Stomach (tissue), 9 donors: Measurements from ENCODE around the gene PNPLA8. TPM values are rescaled to one million over a fixed set of nuclear protein-coding genes. Genes with fewer than 3 reads are reported as not detected.

Experiments used
- DNase-seq, 2 donors: peaks; one replicate each; pipeline versions ENCODE4 v3.0.0 to v3.0.0-alpha.2; 2013 to 2019
- H3K27ac ChIP-seq, 5 donors: fragments of 200-600 bp in 4 of 5; sonication (generic) in 4 of 5; one replicate each; pipeline ENCODE4 v1.5.1; 2013 to 2019; ENCODE audit warnings: mild to moderate bottlenecking in 1 of 5, moderate library complexity in 1 of 5
- H3K27me3 ChIP-seq, 3 donors: fragments of 200-600 bp; sonication (generic); one replicate each; pipeline ENCODE4 v1.5.1; 2017 to 2019; ENCODE audit warnings: mixed run types in 1 of 3
- H3K36me3 ChIP-seq, 4 donors: fragments of 200-600 bp; sonication (generic); 1 replicate in 3 of 4; 2 replicates in 1 of 4; pipeline ENCODE4 v1.5.1; 2016 to 2019
- H3K4me1 ChIP-seq, 4 donors: fragments of 200-600 bp; sonication (generic); one replicate each; pipeline ENCODE4 v1.5.1; 2016 to 2019
- H3K4me3 ChIP-seq, 4 donors: fragments of 200-600 bp; sonication (generic) in 3 of 4; one replicate each; pipeline ENCODE4 v1.5.1; 2016 to 2019; ENCODE audit warnings: mild to moderate bottlenecking in 1 of 4
- H3K9me3 ChIP-seq, 4 donors: fragments of 200-600 bp; sonication (generic); one replicate each; pipeline ENCODE4 v1.5.1; 2016 to 2019
- CTCF ChIP-seq, 7 experiments: fragments of 450-650 bp in 4 of 7; fragments of 200-600 bp in 3 of 7; sonication (generic) in 3 of 7; IDR thresholded peaks; one replicate each; pipeline ENCODE4 v1.5.1; 2016 to 2019; ENCODE audit warnings: antibody characterized with exemption in 7 of 7, control low read depth in 2 of 7, mild to moderate bottlenecking in 1 of 7
- EP300 ChIP-seq: sonication (generic); formaldehyde crosslinking; IDR thresholded peaks from one replicate; pipeline ENCODE4 v1.6.1; 2017; ENCODE audit warnings: antibody characterized with exemption
- POLR2A ChIP-seq, 4 donors: fragments of 450-650 bp; IDR thresholded peaks; one replicate each; pipeline ENCODE4 v1.6.1; 2016; ENCODE audit warnings: antibody characterized with exemption in 4 of 4, control low read depth in 2 of 4, mild to moderate bottlenecking in 1 of 4, moderate library complexity in 1 of 4
- POLR2AphosphoS5 ChIP-seq, 3 donors: sonication (generic); formaldehyde crosslinking; IDR thresholded peaks; one replicate each; pipeline ENCODE4 v1.6.1; 2016; ENCODE audit warnings: antibody characterized with exemption in 3 of 3
- WGBS, 5 donors: extraction: QIAGEN DNeasy Blood & Tissue Kit in 3 of 5; methylation state at CpG; one replicate each; pipeline versions ENCODE4 v1.1.5 to v1.1.7; 2013 to 2018; 5-methylcytosine and 5-hydroxymethylcytosine counted together
- intact Hi-C: fragments of 100-400 bp; cut with DNase I; formaldehyde crosslinking; loops from one replicate; pipeline ENCODE4 v1.15.1; 2023; ENCODE audit warnings: low total_unique reads
- polyA plus RNA-seq, 3 donors: library from polyadenylated mRNA; stranded (reverse); fragments of 200-250 nt; gene quantifications; one replicate each; pipeline ENCODE4 v1.2.3, GENCODE V29; 2013
- total RNA-seq, 5 donors: library from RNA; depleted of rRNA; stranded (reverse); fragments of >200 nt; gene quantifications; one replicate each; pipeline versions ENCODE4 v1.1.0 to v1.2.3, GENCODE V29; 2014 to 2016
- donor health status: healthy with polysubstance abuse.
- donor health status: Bipolar disorder and iron deficiency.
- donor health status: healthy.

Gene PNPLA8
- total and polyA plus RNA-seq, 8 donors, result 0.87 to 43.5 (median 16.7) TPM

- no peak overlapping the region for H3K27ac ChIP-seq
- WGBS, 5 donors, result 81 to 90% (median 86%) methylated on average over 3 of the region's 3 CpGs
- intact Hi-C loops, result no loop called here
- TF ChIP-seq CTCF (IDR thresholded peaks at IDR 0.05) (peak in 5 of 7 experiments; percentile 60 to 77 (median 73)), EP300 (no peak), POLR2AphosphoS5 (IDR thresholded peaks at IDR 0.05) (no peak)
- H3K9me3 ChIP-seq, result no peaks in the 10 kb centered on the region
- peaks cover 9 to 79% (median 45%) of the 10 kb centered on the region in 4 donors for H3K36me3 ChIP-seq
- peaks cover 0 to 8% (median 0%) of the 10 kb centered on the region in 4 donors for H3K4me1 ChIP-seq
- no peaks in the 10 kb centered on the region for H3K27me3 ChIP-seq
- DNase-seq, result peak; percentile 54 to 73
- no peak overlapping the region for H3K4me3 ChIP-seq
Observed at GRCh38 chr7:108497082-108497725, 28.7 kb downstream of the PNPLA8 start.

GRCh38 chr7:108492742-108493141 lies 33.2 kb downstream of the PNPLA8 start:
- Histone ChIP-seq H3K4me3 (no peak overlapping the region), H3K27ac (no peak overlapping the region), H3K9me3 (no peaks in the 10 kb centered on the region), H3K27me3 (no peaks in the 10 kb centered on the region), H3K36me3 (peaks cover 3 to 68% (median 51%) of the 10 kb centered on the region in 4 donors), H3K4me1 (peaks cover 0 to 16% (median 6%) of the 10 kb centered on the region in 4 donors)
- DNase-seq, result no peak
- TF ChIP-seq POLR2A (IDR thresholded peaks at IDR 0.05), result no peak
- intact Hi-C loops, result no loop called here
- 64 to 86% (median 71%) methylated on average over 4 of the region's 4 CpGs for WGBS, 5 donors

- TF ChIP-seq CTCF (IDR thresholded peaks at IDR 0.05) (no peak), EP300 (no peak), POLR2A (IDR thresholded peaks at IDR 0.05) (no peak), POLR2AphosphoS5 (IDR thresholded peaks at IDR 0.05) (no peak)
- Histone ChIP-seq H3K36me3 (peaks cover 3 to 60% (median 45%) of the 10 kb centered on the region in 4 donors), H3K4me3 (no peak overlapping the region), H3K4me1 (peaks cover 0 to 16% (median 6%) of the 10 kb centered on the region in 4 donors), H3K27ac (no peak overlapping the region), H3K27me3 (no peaks in the 10 kb centered on the region), H3K9me3 (no peaks in the 10 kb centered on the region)
- intact Hi-C loops, result no loop called here
- WGBS, 5 donors, result 66 to 81% (median 71%) methylated on average over 4 of the region's 4 CpGs
- no peak for DNase-seq
Observed at GRCh38 chr7:108488768-108489538, 37.0 kb downstream of the PNPLA8 start.

- no peak for DNase-seq
- Histone ChIP-seq H3K27ac (no peak overlapping the region), H3K4me3 (no peak overlapping the region), H3K27me3 (no peaks in the 10 kb centered on the region), H3K9me3 (no peaks in the 10 kb centered on the region), H3K4me1 (peaks cover 0 to 16% (median 6%) of the 10 kb centered on the region in 4 donors), H3K36me3 (peaks cover 3 to 67% (median 49%) of the 10 kb centered on the region in 4 donors)
- intact Hi-C loops, result no loop called here
- TF ChIP-seq CTCF (IDR thresholded peaks at IDR 0.05), result no peak
- TF ChIP-seq POLR2A (IDR thresholded peaks at IDR 0.05), result no peak
- TF ChIP-seq POLR2AphosphoS5 (IDR thresholded peaks at IDR 0.05), result no peak
- no peak for TF ChIP-seq EP300
Observed at GRCh38 chr7:108487646-108488045, 38.3 kb downstream of the PNPLA8 start.
